Large intestine (tissue), 12 donors: Measurements from ENCODE around the gene C21orf58. TPM values are rescaled to one million over a fixed set of nuclear protein-coding genes. Genes with fewer than 3 reads are reported as not detected.
"Not testable (repeated sequence)": the region's sequence is repeated elsewhere in the genome, so short reads cannot be mapped to it uniquely, and the experiment has no call there.

ENCODE experiments used
- DNase-seq, 2 donors: peaks; one replicate each; pipeline versions ENCODE4 v3.0.0 to v3.0.0-alpha.2; 2013
- H3K27ac ChIP-seq: one replicate; pipeline ENCODE4 v1.5.1; 2013; ENCODE audit warnings: low read length
- H3K27me3 ChIP-seq: 2 replicates; pipeline ENCODE4 v1.6.1; 2013; ENCODE audit warnings: low read length; ENCODE audit not compliant: control insufficient read depth, insufficient read depth
- H3K36me3 ChIP-seq: 2 replicates; pipeline ENCODE4 v1.6.1; 2013; ENCODE audit warnings: low read length; ENCODE audit not compliant: control insufficient read depth, insufficient read depth
- H3K4me1 ChIP-seq: one replicate; pipeline ENCODE4 v1.6.1; 2013; ENCODE audit warnings: low read length; ENCODE audit not compliant: control insufficient read depth, insufficient read depth
- H3K4me3 ChIP-seq: one replicate; pipeline ENCODE4 v1.5.1; 2013; ENCODE audit warnings: low read length
- H3K9me3 ChIP-seq: one replicate; pipeline ENCODE4 v1.6.1; 2013; ENCODE audit warnings: mild to moderate bottlenecking, low read depth, low read length, moderate library complexity; ENCODE audit not compliant: control insufficient read depth
- WGBS: methylation state at CpG from one replicate; pipeline ENCODE4 v1.1.5; 2013; ENCODE audit warnings: low lambda C conversion rate; ENCODE audit not compliant: insufficient coverage; 5-methylcytosine and 5-hydroxymethylcytosine counted together
- long read RNA-seq, 11 donors: transcript quantifications; one replicate each; lab custom pipeline, GENCODE V29; 2026
- polyA plus RNA-seq: library from polyadenylated mRNA; unstranded; fragments of 120-200 nt; gene quantifications from one replicate; pipeline ENCODE4 v1.2.1, GENCODE V29; 2013

Gene C21orf58
- 8.7 TPM for polyA plus RNA-seq
- long read RNA-seq, donor 1 = 0 reads
- long read RNA-seq, donor 2 = 0 reads
- long read RNA-seq, donor 3 = 0 reads
- long read RNA-seq, donor 4 = 0 reads
- long read RNA-seq, donor 5 = 0 reads
- long read RNA-seq, donor 6 = 0 reads
- long read RNA-seq, donor 7, partial matches to known transcripts = 14 of 31 reads
- long read RNA-seq, donor 7, other reads (novel, unspliced or antisense) = 17 of 31 reads
- long read RNA-seq, donor 8, partial matches to known transcripts = 5 of 5 reads
- long read RNA-seq, donor 8, other reads (novel, unspliced or antisense) = 0 of 5 reads
- long read RNA-seq, donor 9 = 0 reads
- long read RNA-seq, donor 10 = 0 reads
- long read RNA-seq, donor 11 = 0 reads

DNA sequence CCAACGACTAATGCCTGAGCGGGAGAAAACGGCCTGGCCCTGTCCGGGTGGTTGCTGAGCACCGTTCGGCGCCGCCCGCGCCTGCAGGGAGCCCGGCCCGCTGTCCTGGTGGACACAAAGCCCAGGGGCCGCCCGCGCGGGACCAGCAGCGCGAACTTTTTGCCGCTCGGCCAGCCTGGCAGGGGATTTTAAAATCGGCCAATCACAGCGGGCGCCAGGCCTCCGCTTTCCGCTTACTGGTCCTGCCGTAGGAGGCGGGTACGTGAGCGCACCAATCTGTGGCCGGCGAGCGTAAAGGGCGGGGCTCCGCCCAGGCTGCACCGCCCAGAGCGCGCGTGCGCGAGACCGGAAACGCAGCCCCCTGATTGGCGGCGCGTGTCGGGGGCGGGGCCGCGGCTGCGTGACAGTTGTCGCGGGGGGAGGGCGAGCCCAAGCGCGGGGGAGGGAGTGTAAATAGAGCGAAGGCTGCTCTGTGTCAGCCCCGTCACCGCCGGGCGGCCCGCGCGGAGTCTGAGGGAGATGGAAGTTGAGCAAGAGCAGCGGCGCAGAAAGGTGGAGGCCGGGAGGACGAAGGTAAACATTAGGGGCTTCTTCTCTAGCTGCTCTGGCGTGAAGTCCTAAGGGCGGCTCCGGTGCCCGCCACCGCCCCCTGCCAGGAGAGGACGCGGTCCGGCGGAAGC, at the start of gene C21orf58, which contains the start of gene PCNT:
TSS of gene C21orf58 (minus strand) at position 161 of the 680 bp plus-strand sequence. CDS start 1,132 bp downstream, outside the sequence.
TSS of gene PCNT (plus strand) at position 447 of the 680 bp plus-strand sequence. CDS start at position 520, 73 bp downstream.
- Histone ChIP-seq H3K9me3 (no peaks in the 10 kb centered on the region), H3K4me3 (peak within 1 kb of the TSS; percentile 100), H3K36me3 (peaks cover 11% of the 10 kb centered on the region), H3K27ac (peak within 1 kb of the TSS; percentile 100), H3K27me3 (no peaks in the 10 kb centered on the region), H3K4me1 (peaks cover 16% of the 10 kb centered on the region)
- DNase-seq = peak; percentile 98
- WGBS = no CpG with 5 or more reads among the region's 76 CpGs

DNA sequence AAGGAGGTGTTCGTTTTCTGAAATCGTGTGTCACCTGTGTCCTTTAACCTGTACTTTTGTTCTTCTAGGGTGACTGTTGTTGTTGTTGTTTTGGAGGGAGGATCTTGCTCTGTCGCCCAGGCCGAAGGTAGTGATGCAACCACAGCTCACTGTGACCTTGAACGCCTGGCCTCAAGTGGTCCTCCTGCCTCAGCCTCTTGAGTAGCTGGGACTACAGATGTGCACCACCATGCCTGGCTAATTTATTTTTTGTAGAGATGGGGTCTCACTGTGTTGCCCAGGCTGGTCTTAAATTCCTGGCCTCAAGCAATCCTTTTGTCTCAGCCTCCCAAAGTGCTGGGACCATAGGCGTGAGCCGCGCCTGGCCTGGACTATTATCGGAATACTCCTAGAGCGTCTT, 49.3 kb upstream of the C21orf58 start:
- DNase-seq, H3K27me3 ChIP-seq, H3K4me3 ChIP-seq, H3K4me1 ChIP-seq, H3K27ac ChIP-seq, H3K9me3 ChIP-seq: not testable (repeated sequence)
- peaks cover 13% of the 10 kb centered on the region for H3K36me3 ChIP-seq
- WGBS = 100% methylated on average over 2 of the region's 10 CpGs

DNA sequence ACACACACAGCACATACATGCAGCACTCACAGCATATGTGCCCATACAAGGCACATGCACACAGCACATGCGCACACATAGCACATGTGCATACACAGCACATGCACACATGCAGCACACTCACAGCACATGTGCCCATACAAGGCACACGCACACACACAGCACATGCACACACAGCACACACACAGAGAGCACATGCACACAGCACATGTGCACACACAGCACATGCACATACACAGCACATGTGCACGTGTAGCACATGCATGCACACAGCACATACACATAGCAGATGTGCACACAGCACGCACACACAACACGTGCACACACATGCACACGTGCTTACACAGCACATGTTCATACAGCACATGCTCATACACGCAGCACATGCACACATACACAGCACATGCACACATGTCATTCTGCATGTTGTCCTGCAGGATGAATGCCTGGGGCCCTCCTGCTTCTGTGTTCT, 48.4 kb upstream of the C21orf58 start:
- H3K36me3 ChIP-seq = peaks cover 16% of the 10 kb centered on the region
- H3K27me3 ChIP-seq = no peaks in the 10 kb centered on the region
- H3K4me1 ChIP-seq = no peaks in the 10 kb centered on the region
- H3K27ac ChIP-seq = no peak overlapping the region
- H3K4me3 ChIP-seq = no peak overlapping the region
- no CpG with 5 or more reads among the region's 7 CpGs for WGBS
- no peak for DNase-seq
- peaks cover 2% of the 10 kb centered on the region for H3K9me3 ChIP-seq

DNA sequence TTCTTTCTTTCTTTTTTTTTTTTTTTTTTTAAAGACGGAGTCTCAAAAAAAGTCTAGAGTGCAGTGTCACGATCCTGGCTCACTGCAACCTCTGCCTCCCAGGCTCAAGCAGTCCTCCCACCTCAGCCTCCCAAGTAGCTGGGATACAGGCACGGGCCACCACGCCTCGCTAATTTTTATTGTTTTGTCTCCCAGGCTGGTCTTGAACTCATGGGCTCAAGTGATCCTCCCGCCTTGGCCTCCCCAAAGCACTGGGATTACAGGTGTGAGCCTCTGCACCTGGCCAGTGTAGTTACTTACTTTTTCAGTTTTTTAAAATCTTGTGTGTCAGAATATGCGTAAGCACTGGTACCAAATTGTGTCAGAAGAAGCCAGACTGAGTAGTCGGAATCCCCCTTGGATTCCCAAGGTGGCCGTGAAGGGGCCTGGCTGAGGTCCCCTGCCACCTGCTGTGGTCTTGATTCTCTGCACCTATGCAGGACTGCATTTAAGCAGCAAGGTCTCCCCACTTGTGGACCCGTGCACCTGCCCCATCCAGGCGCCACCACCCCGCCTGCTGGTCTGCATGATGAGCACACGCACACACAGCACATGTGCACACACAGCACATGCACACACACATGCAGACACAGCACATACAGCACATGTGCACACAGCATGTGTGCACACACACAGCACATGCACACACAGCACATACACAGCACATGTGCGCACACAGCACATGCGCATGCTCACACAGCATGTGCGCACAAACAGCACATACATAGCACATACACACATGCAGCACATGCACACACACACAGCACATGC, 47.7 kb upstream of the C21orf58 start:
- Histone ChIP-seq H3K4me3 (no peak overlapping the region), H3K27me3 (no peaks in the 10 kb centered on the region), H3K36me3 (peaks cover 22% of the 10 kb centered on the region), H3K9me3 (peaks cover 2% of the 10 kb centered on the region), H3K27ac (no peak overlapping the region), H3K4me1 (no peaks in the 10 kb centered on the region)
- DNase-seq = no peak
- WGBS = no CpG with 5 or more reads among the region's 16 CpGs

DNA sequence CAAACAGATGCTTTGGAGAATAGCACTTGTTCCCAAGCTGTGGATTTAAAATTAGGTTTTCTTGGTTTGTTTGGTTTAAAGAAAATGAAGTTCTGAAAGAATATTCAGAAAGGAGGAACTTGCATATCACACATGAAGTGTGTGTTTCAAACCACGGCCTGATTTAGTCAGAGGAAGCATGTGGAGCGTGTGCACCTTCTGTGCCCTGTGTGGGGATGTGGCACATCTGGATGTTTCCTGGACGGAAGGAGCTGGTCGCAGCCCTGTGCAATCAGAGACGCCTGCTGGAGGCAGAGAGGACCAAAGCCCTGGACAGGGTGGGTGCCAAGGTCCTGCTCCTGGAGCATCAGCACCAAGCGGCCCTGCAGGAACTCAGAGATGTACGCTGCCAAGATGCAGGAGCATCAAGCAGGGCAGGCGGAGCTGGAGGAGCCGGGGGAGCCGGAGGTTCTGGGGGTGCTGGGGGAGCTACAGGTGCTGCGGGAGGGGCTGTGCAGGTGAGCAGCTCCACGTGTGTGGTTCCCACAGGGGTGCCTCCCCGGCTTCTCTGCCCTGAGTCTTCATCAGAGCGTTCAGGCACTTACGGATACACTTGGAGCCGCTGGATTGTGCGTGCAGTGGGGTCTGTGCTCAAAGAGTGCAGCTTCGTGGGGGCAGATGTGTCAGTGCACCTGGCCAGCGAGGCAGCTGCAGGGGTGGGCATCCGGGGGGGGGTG, 46.0 kb upstream of the C21orf58 start:
- Histone ChIP-seq H3K27me3 (no peaks in the 10 kb centered on the region), H3K36me3 (peaks cover 30% of the 10 kb centered on the region), H3K4me3 (no peak overlapping the region), H3K4me1 (no peaks in the 10 kb centered on the region), H3K9me3 (no peaks in the 10 kb centered on the region), H3K27ac (no peak overlapping the region)
- DNase-seq = no peak
- no CpG with 5 or more reads among the region's 20 CpGs for WGBS

DNA sequence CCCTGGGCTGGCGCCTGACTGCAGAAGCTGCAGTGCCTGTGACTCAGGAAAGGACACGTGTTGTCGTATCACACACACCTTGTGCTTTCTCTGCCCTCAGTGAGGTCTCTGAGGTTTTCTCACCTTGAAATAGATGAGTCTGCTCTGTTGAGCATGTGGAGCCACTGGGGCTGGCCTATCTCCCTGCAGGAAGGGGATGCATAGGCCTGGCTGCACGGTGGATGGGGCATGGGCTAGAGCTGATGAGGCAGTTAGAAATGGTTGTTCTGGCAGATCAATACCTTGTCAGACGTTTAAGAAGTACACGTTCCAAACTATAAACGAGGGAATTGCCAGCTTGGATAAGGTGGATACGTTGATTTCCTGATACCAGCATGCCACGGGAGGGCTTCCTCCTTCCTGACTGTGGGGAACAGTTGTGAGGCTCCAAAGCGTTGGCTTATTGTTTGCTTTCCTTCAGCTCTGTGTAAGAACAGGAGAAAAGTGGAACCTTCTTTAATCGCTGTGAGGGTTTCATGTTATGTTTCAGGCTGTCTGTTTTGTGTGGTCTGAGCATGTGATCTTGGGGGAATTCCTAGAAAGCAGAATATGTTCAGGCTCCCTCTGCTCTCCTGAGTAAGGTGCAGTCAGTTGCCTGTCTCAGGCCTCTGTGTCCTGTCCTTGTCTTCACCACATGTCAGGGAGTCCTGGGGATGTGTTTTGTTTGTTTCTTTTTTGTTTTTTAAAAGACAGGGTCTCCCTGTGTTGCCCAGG, 45.0 kb upstream of the C21orf58 start:
- Histone ChIP-seq H3K4me1 (no peaks in the 10 kb centered on the region), H3K4me3 (no peak overlapping the region), H3K27ac (no peak overlapping the region), H3K27me3 (no peaks in the 10 kb centered on the region), H3K9me3 (no peaks in the 10 kb centered on the region), H3K36me3 (peaks cover 37% of the 10 kb centered on the region)
- WGBS = no CpG with 5 or more reads among the region's 11 CpGs
- no peak for DNase-seq

DNA sequence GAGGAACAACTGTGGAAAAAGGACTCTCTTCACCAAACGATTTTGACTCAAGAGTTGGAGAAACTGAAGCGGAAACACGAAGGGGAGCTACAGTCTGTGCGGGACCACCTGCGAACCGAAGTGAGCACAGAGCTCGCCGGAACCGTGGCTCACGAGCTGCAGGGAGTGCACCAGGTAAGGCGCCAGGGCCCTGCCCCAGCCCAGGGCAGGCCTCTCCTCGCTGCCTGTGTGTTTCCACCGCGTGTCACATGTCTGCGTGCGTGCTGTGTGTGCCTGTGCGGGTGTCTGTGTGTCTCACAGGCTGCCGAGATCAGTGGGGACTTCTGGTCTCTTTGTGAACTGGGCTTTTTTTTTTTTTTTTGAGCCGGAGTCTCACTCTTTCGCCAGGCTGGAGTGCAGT, 43.3 kb upstream of the C21orf58 start:
- Histone ChIP-seq H3K4me1 (no peaks in the 10 kb centered on the region), H3K36me3 (peaks cover 48% of the 10 kb centered on the region), H3K4me3 (no peak overlapping the region), H3K27ac (no peak overlapping the region), H3K9me3 (no peaks in the 10 kb centered on the region), H3K27me3 (no peaks in the 10 kb centered on the region)
- 94% methylated on average over 3 of the region's 20 CpGs for WGBS
- DNase-seq = no peak

DNA sequence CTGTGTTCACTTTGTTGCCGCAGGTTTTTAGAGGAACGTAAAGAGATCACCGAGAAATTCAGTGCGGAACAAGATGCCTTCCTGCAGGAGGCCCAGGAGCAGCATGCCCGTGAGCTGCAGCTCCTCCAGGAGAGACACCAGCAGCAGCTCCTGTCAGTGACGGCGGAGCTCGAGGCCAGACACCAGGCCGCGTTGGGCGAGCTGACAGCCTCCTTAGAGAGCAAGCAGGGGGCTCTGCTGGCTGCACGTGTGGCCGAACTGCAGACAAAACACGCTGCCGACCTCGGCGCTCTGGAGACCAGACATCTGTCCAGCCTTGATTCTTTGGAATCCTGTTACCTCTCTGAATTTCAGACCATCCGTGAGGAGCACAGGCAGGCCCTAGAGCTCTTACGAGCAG, 42.9 kb upstream of the C21orf58 start:
- DNase-seq = no peak
- H3K36me3 ChIP-seq = peaks cover 48% of the 10 kb centered on the region
- no peaks in the 10 kb centered on the region for H3K27me3 ChIP-seq
- H3K27ac ChIP-seq = no peak overlapping the region
- H3K4me1 ChIP-seq = no peaks in the 10 kb centered on the region
- no peak overlapping the region for H3K4me3 ChIP-seq
- H3K9me3 ChIP-seq = no peaks in the 10 kb centered on the region
- no CpG with 5 or more reads among the region's 19 CpGs for WGBS

DNA sequence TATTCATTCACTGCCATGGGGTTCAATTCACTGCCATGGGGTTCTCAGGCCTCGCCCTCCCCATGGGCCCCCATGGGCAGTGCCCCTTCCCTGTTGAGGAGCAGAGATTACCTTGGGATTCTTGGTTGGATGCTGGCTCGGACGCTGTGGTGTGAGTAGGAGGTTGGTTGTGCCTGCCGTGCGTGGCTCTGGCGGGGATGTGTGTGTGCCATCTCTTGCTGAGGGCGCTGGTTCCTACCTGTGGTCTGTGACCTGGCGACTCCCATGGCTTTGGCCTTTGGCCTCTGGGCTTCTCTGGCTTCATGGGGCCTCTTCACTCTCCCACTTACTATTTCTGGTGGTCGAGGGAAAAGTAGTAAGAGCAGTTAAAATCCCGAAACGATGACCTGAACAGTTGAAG, 42.4 kb upstream of the C21orf58 start:
- no peaks in the 10 kb centered on the region for H3K9me3 ChIP-seq
- no peaks in the 10 kb centered on the region for H3K4me1 ChIP-seq
- H3K27me3 ChIP-seq = no peaks in the 10 kb centered on the region
- no peak for DNase-seq
- H3K27ac ChIP-seq = no peak overlapping the region
- H3K36me3 ChIP-seq = peaks cover 51% of the 10 kb centered on the region
- no peak overlapping the region for H3K4me3 ChIP-seq
- WGBS = no CpG with 5 or more reads among the region's 11 CpGs
